Activated T-cell treated with anti-CD3 and anti-CD28 coated beads for 4 hours (primary cell): ENCODE results near the gene CSTF2T.

Experiments used
- DNase-seq: peaks from one replicate; pipeline ENCODE4 v3.0.0-alpha.2; 2020

CSTF2T gene

DNA sequence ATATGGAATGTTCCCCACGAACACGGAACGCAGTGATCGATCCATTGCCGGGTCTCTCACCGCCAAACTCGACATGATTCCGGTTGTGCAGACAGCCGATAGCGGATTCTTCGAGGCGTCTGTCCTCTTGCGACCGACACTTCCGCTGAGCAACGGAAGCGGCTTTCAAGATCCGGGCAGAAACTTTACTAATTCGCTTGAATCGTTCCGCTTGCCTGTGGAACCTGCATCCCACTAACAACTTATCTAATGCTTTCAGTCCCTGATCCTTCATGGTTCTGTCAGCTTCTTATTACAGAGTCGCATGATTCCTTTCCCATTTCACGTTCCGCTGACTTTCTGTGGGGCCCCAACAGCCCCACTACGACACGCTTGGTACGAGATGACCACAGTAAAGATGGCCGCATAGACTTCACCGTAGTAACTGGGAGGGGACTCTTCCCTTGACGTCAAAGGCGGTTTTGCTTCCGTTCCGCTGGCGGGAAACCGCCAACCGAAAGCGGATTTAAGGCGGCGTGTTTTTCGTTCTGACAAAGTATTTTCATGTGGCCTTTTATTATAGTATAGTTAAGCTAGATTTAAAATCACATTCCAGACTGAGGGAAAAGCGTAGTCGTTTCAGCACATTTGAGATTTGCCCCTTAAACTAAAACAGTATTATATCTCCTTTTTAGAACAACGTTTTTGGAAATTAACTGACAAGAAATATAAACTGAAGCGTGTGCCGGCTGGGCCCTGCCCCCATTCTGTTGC is at the start of gene CSTF2T:
Gene CSTF2T (minus strand): TSS at position 121 of the 753 bp plus-strand sequence. CDS start 46 bp downstream, at position 75.
- peak; percentile 90 for DNase-seq

- DNase-seq, result no peak
These were observed 49.6 kb upstream of the CSTF2T start for GRCh38 chr10:51748959-51749358.

GRCh38 chr10:51747216-51747615 is 47.8 kb upstream of the CSTF2T start:
- no peak for DNase-seq

- DNase-seq, result no peak
These were observed 46.0 kb upstream of the CSTF2T start for GRCh38 chr10:51745397-51745796.

- no peak for DNase-seq
These were observed 45.0 kb upstream of the CSTF2T start for GRCh38 chr10:51744235-51745000.

DNA sequence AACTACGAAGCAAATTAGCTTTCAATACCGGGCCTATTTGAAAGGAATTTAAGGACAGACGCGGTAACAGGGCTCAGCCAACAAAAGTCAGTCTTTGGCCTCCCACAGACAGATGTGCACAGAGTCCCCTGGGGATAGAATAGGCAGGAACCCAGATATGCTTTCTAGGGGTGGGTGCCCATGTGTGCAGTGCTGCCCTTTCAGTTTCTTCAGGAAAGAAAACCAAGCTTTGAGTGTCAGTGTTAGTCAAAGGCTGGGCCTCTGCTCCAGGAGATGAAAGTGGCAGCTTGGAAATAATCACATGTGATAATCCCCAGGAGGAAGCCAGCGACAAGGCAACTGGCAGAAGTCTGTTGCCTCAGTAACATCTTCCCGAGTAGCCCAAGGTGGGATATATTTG is 43.8 kb upstream of the CSTF2T start:
- DNase-seq, result no peak

- DNase-seq, result no peak
These were observed 33.7 kb upstream of the CSTF2T start for GRCh38 chr10:51733057-51733456.

GRCh38 chr10:51729822-51730555 is 30.6 kb upstream of the CSTF2T start:
- DNase-seq, result no peak

DNA sequence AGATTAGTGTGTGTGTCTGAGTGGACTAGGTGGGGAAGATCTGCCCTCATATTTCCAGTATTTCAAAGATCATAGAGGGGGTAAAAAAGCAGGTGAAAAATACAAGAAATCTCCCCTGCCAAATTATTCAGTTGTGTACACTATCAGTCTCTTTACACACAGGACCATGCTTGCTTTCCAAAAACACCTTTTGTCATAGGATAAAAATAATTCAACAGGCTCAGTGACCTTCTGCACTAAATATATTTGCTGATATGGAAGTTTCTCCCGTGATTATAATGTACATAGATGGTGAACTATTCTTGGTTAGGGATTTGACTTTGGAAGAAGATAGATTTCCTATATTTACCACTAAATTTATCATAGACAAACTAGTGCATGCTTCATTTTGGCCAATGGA is 24.6 kb upstream of the CSTF2T start:
- no peak for DNase-seq

GRCh38 chr10:51718804-51719291 is 19.5 kb upstream of the CSTF2T start:
- no peak for DNase-seq

DNA sequence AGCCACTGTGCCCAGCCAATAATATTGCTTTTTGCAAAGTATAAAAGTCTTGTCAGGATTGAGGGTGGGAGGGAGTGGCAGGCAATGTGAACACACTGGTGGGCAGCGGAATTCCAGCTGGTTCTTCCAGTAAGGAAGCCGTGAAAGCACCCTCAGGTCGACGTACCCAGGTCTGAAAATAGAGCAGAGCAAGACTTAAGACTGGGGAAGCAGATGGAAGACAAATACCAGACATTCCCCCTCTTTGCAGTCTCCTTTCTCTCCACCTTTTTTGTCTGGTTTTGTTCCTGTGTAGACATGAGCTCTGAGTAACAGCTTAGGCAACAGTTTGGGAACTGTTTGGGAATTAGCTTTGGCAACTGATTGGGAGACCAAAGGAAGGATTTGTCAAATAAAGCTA is 17.6 kb upstream of the CSTF2T start:
- no peak for DNase-seq

DNA sequence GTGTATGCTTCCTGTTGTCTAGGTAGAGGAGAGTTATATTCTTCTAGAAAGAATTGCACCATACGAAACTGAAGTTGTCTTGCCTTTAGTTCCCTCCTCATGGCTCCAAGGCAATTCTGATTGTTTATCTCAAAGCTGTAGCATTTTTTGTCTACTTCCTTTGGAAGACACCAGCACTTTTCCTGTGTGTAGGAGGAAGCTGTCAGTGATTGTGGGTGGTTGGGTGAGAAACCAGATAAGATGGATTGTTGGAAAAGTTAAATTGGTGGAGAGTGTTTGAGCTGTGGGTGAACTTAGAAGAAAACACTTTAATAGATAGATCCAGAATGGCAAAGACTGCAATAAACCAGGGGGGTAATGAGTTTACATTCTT is 12.1 kb upstream of the CSTF2T start:
- DNase-seq, result no peak

DNA sequence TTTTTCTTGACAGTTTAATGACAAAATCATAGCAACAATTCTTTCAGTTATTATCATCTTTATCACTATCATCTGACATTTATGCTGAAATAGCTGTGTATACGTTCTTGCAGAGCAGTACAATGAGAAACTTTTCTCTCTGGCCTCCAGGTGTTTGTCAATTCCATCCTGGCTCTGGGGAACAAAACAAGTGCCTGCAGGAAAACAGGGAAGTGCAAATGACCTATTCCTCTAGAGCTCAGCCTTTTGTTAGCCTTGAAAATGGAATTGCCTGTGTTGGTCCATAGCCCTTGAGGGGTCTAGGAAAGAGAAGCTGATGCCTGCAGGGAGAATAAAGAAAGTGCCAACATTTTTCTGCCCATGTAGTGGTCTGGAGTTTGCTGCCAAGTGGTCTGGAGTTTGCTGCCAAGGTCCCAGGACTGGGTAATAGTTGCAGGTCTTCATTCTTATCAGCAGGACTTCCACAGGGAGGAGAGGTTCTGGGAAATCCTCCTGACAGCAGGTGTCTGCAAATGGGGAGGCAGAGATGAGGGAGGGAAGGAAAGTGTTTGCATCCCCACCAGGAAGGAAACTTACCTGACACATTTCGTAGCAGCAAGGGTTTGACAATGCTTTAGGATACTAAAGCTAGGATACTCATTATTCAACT is 10.1 kb upstream of the CSTF2T start:
- no peak for DNase-seq

- DNase-seq, result no peak
These were observed 9.2 kb upstream of the CSTF2T start for GRCh38 chr10:51708609-51709008.

DNA sequence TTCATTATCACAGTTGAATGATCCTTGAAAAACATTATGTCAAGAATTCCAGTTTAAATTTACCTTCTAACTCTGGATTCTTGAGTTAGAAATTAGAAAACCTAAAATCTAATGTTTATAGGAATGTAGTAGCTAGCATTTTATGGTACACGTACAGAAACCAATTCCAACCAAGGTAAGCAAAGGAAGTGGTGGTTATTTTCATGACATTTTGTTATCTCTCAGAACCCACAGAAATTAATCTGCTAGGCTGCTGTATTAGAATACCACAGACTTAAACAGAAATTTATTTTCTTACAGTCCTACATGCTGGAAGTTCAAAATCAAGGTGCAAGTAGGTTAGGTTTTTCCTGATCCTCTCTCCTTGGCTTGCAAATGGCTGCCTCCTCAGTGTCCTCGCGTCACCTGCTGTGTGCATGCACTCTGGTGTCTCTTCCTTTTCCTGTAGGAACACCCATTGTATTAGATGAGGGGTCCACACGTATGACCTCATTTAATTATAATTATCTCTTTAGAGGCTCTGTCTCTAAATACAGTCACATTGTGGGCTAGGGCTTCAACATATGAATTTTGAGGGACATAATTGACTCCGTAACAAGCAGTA is 8.5 kb upstream of the CSTF2T start:
- DNase-seq, result no peak

DNA sequence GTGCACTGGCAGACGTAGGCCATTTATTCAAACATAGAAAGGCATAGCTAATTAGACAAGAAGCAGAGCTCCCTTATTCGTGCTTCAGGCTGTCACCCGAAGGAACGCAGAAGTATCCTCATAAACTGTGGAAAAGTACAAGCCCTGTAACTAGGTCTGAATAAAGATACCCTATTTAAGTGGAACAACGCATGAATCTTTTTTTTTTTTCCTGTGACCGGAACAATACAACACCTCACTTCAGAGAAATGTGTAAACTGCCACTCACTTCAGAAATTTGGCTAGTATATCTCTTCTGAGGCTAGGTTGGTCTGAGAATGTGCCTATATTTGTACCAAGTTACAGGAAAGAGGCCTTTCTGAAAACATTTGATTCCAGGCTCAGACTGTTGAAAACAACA is 8.0 kb upstream of the CSTF2T start:
- DNase-seq, result no peak

- DNase-seq, result no peak
These were observed 6.8 kb upstream of the CSTF2T start for GRCh38 chr10:51706225-51706624.

DNA sequence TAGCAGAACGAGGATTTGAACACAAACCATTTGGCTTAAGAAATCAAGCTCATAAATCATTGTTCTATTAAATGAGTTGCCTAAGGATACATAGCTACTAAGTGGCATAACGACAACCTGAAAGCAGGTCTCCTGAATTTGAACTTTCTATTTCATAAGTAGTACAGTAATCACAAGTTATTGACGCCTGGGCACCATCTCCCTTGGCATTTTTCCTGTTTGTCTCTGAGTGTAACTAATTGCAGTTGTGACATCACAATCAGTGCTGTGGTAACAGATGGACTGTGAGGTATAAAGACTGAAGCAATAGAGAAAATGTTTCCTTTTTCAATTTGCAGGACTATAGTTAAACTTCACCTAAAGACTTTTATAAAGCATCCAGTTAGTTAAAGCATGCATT is 6.4 kb upstream of the CSTF2T start:
- DNase-seq, result no peak

DNA sequence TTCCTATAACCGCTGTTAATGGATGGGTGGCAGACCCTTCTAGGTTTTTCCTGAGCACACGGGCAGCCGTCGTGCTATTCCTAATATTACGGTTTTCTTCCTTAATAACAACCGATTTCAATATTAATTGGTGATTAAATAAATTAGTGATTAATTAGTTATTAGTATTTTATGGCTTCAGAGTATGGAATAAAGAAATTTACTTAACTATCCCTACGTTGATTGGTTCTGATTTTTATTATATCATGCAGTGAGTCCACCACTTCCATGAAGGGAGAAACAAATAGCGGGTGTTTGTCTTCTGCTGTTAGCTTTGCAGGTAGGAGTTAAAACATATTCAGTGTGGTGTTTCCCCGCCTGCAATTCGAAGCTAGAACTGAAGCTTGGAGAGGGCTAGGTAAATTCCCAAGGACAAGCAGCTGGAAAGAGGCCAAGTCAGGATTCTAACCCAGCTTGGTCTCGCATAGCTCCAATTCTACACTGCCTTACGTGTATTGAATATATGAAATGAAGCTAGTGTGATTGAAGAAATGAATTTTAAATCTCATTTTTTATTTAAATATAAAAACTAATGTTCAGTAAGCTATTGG is 928 bp upstream of the CSTF2T start:
- no peak for DNase-seq

DNA sequence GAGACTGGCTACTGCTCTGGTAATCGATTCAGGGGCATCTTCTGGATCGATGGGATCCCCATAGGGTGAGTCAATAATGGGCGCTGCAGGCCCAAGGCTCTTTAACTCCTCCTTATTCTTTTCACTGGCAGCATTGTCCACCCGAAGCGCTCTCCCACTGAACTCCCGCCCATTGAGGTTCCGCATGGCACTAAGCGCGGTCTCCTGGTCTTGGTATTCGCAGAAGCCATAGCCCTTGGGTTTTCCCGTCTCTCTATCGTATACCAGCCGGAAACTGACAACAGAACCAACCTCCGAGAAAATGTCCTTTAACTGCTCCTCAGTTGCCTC is 285 bp downstream of the CSTF2T start:
- DNase-seq, result peak; percentile 7

DNA sequence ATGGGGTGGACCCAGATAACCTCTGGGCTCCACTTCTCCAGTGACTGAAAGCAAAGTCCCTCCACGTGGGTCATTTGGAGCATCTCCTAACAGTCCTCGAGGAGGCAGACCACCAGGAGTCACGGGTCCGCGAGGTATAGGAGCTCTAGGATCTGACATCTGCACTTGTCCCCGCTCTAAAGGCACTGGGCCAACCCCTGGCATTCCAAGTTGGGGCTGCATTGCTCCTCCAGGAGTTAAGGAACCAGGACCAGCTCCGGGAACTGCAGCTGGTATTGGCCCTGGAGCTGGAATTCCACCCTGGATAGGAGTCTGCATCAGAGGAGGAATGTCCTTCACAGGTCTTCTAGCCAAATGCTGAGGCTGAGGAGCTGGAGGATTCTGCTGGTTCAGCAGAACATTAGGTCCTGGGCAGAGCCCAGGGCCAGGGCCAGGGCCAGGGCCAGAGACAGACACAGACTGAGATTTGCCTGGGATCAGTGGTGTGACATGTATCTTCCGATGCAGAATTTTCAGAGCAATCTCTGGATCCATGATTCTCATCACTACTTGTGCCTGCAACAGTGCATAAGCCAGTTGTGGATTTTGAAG is 827 bp downstream of the CSTF2T start:
- DNase-seq, result no peak

DNA sequence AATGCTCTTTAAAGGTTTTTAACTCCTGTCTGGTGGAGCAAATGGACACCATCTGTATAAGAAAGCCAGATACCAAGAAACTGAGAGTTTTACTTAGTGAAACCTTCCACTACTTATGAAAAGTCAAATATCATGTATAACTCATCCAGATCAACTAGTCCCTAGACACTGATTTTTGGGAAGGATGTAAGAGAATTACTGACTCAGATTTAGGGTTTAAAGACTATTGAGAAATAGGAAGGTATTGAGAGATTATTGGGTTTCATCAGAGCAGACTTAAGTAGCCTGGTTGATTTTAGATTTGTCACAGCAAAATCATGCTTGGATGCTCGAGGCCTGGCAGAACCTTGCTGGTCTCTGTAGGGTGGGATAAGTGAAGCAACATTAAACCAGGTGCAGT is 3.1 kb downstream of the CSTF2T start:
- no peak for DNase-seq
